OCI-LY1 (cell line): Measurements from ENCODE around the gene UNC5A.

Experiments
- H2AFZ ChIP-seq: fragments of 200-600 bp; sonication (generic), shearing (Covaris generic); 2 replicates; pipeline ENCODE4 v1.6.0; 2014; ENCODE audit warnings: antibody characterized with exemption, mild to moderate bottlenecking, low read length
- H3F3A ChIP-seq: fragments of 200-600 bp; sonication (generic), shearing (Covaris generic); 2 replicates; pipeline ENCODE4 v1.6.0; 2014; ENCODE audit warnings: mild to moderate bottlenecking, antibody characterized with exemption, low read length, moderate library complexity; ENCODE audit not compliant: insufficient read depth
- H3K27ac ChIP-seq: fragments of 200-600 bp; sonication (generic); 2 replicates; pipeline ENCODE4 v1.5.1; 2014; ENCODE audit warnings: low read length, mixed run types, mild to moderate bottlenecking, low read depth; ENCODE audit not compliant: poor library complexity, severe bottlenecking
- H3K27me3 ChIP-seq: fragments of 200-600 bp; sonication (generic); 2 replicates; pipeline ENCODE4 v1.6.0; 2014; ENCODE audit warnings: antibody characterized with exemption, mild to moderate bottlenecking, low read length, moderate library complexity; ENCODE audit not compliant: insufficient read depth
- H3K36me3 ChIP-seq: fragments of 200-600 bp; sonication (generic); 2 replicates; pipeline ENCODE4 v1.6.1; 2014; ENCODE audit warnings: mild to moderate bottlenecking, antibody characterized with exemption, low read length, moderate library complexity, mixed read lengths; ENCODE audit not compliant: insufficient read depth
- H3K4me1 ChIP-seq: fragments of 200-600 bp; sonication (generic); 2 replicates; pipeline ENCODE4 v1.5.1; 2014; ENCODE audit warnings: mild to moderate bottlenecking, low read length, moderate library complexity; ENCODE audit not compliant: insufficient read depth, severe bottlenecking
- H3K4me2 ChIP-seq: fragments of 200-600 bp; sonication (generic), shearing (Covaris generic); 2 replicates; pipeline ENCODE4 v1.6.1; 2014; ENCODE audit warnings: low read length
- H3K4me3 ChIP-seq: fragments of 200-600 bp; sonication (generic); 2 replicates; pipeline ENCODE4 v1.5.1; 2014; ENCODE audit warnings: low read length, low read depth, mild to moderate bottlenecking, mixed read lengths; ENCODE audit not compliant: poor library complexity, severe bottlenecking
- H3K79me2 ChIP-seq: fragments of 200-600 bp; shearing (Covaris generic); 2 replicates; pipeline ENCODE4 v1.6.1; 2016; ENCODE audit warnings: mixed run types, low read length, mixed read lengths; ENCODE audit not compliant: insufficient read depth
- H3K9ac ChIP-seq: fragments of 200-600 bp; sonication (generic), shearing (Covaris generic); 2 replicates; pipeline ENCODE4 v1.6.1; 2014; ENCODE audit warnings: mild to moderate bottlenecking, low read length, mixed read lengths
- H3K9me2 ChIP-seq: fragments of 200-600 bp; sonication (generic), shearing (Covaris generic); 2 replicates; pipeline ENCODE4 v1.6.1; 2014; ENCODE audit warnings: low read depth, mild to moderate bottlenecking, low read length, mixed read lengths
- H3K9me3 ChIP-seq: fragments of 200-600 bp; shearing (Covaris generic); 2 replicates; pipeline ENCODE4 v1.6.1; 2014; ENCODE audit warnings: low read length, mixed read lengths
- H4K20me1 ChIP-seq: fragments of 200-600 bp; sonication (generic), shearing (Covaris generic); 2 replicates; pipeline ENCODE4 v1.6.0; 2016; ENCODE audit warnings: mild to moderate bottlenecking, low read length; ENCODE audit not compliant: insufficient read depth
- EZH2 ChIP-seq: fragments of 200-600 bp; sonication (generic), shearing (Covaris generic); IDR thresholded peaks from 2 replicates; pipeline ENCODE4 v1.8.0; 2017; ENCODE audit warnings: borderline replicate concordance, mixed run types, mild to moderate bottlenecking, antibody characterized with exemption, low read length, moderate library complexity, mixed read lengths
- TF ChIP-seq, protein P1 (sequence below): fragments of 200-600 bp; sonication (generic), shearing (Covaris generic); IDR thresholded peaks from 2 replicates; pipeline ENCODE4 v1.5.1; 2017; ENCODE audit warnings: mild to moderate bottlenecking, antibody characterized with exemption, low read length, moderate library complexity, mixed read lengths

The UNC5A gene

DNA sequence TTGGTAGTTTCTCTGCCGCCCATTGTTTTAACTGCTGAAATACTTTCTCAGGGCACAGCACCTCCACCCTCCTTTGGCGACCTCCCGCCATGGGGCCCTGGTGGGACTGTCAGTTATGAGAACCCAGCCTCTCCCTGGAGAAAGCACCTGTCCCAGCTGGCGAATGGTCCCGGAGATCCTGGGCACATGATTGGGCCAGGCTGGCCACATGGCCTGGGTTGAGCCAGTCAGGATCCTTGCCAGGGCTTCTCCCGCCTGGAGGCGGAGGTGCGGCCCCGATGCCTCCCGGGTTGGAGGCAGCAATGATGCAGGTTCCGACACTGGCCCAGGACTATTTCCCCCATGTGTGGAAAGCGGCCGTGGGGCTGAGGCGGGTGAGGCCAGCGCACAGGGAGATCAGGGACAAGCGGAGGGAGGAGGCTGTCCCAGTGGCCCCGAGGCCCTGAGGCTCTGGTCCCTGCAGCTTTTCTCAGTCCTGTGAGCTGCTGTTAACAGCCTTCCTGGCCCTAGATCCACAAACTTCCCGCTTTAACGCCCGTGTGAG is 13.6 kb downstream of the UNC5A start:
- no peaks in the 10 kb centered on the region for H3K9me2 ChIP-seq
- TF ChIP-seq, protein P1, sequence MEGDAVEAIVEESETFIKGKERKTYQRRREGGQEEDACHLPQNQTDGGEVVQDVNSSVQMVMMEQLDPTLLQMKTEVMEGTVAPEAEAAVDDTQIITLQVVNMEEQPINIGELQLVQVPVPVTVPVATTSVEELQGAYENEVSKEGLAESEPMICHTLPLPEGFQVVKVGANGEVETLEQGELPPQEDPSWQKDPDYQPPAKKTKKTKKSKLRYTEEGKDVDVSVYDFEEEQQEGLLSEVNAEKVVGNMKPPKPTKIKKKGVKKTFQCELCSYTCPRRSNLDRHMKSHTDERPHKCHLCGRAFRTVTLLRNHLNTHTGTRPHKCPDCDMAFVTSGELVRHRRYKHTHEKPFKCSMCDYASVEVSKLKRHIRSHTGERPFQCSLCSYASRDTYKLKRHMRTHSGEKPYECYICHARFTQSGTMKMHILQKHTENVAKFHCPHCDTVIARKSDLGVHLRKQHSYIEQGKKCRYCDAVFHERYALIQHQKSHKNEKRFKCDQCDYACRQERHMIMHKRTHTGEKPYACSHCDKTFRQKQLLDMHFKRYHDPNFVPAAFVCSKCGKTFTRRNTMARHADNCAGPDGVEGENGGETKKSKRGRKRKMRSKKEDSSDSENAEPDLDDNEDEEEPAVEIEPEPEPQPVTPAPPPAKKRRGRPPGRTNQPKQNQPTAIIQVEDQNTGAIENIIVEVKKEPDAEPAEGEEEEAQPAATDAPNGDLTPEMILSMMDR: no peak
- no peak for TF ChIP-seq EZH2
- no peaks in the 10 kb centered on the region for H4K20me1 ChIP-seq
- no peak overlapping the region for H2AFZ ChIP-seq
- H3K4me2 ChIP-seq: no peak overlapping the region
- H3K4me1 ChIP-seq: no peaks in the 10 kb centered on the region
- H3K9me3 ChIP-seq: no peaks in the 10 kb centered on the region
- no peaks in the 10 kb centered on the region for H3F3A ChIP-seq
- no peak overlapping the region for H3K4me3 ChIP-seq
- no peaks in the 10 kb centered on the region for H3K79me2 ChIP-seq
- no peak overlapping the region for H3K27ac ChIP-seq
- H3K36me3 ChIP-seq: no peaks in the 10 kb centered on the region
- H3K27me3 ChIP-seq: no peaks in the 10 kb centered on the region; the same call in 1 of the 2 replicates
- no peak overlapping the region for H3K9ac ChIP-seq

- Histone ChIP-seq H3K4me1 (no peaks in the 10 kb centered on the region), H3K79me2 (no peaks in the 10 kb centered on the region), H3F3A (no peaks in the 10 kb centered on the region), H3K9me3 (no peaks in the 10 kb centered on the region), H3K27me3 (no peaks in the 10 kb centered on the region; the same call in 1 of the 2 replicates), H3K9ac (no peak overlapping the region), H3K4me2 (no peak overlapping the region), H3K36me3 (no peaks in the 10 kb centered on the region), H3K4me3 (no peak overlapping the region), H3K27ac (no peak overlapping the region), H2AFZ (no peak overlapping the region), H3K9me2 (no peaks in the 10 kb centered on the region), H4K20me1 (no peaks in the 10 kb centered on the region)
- TF ChIP-seq, protein P1: no peak
- TF ChIP-seq EZH2: no peak
These were observed 14.2 kb downstream of the UNC5A start for GRCh38 chr5:176824604-176825003.

GRCh38 chr5:176825234-176825633 is 14.9 kb downstream of the UNC5A start:
- no peak overlapping the region for H3K4me3 ChIP-seq
- TF ChIP-seq, protein P1: no peak
- TF ChIP-seq EZH2: no peak

More at GRCh38 chr5:176825234-176825633, 14.9 kb downstream of the UNC5A start:
- no peaks in the 10 kb centered on the region for H4K20me1 ChIP-seq
- no peak overlapping the region for H3K4me2 ChIP-seq
- no peak overlapping the region for H3K27ac ChIP-seq
- H3K9me2 ChIP-seq: no peaks in the 10 kb centered on the region
- H3F3A ChIP-seq: no peaks in the 10 kb centered on the region
- no peaks in the 10 kb centered on the region; the same call in 1 of the 2 replicates for H3K27me3 ChIP-seq
- H3K4me1 ChIP-seq: no peaks in the 10 kb centered on the region
- H3K36me3 ChIP-seq: no peaks in the 10 kb centered on the region
- H2AFZ ChIP-seq: no peak overlapping the region
- no peaks in the 10 kb centered on the region for H3K79me2 ChIP-seq
- H3K9ac ChIP-seq: no peak overlapping the region
- H3K9me3 ChIP-seq: no peaks in the 10 kb centered on the region
